HG03159 (cell line): ENCODE results near the gene SYN1.

Experiments
- ATAC-seq: cut with Tn5 transposase; IDR thresholded peaks from one replicate; pipeline ENCODE4 v1.9.1; 2021; ENCODE audit warnings: mild to moderate bottlenecking, moderate library complexity; ENCODE audit not compliant: unreplicated experiment

Gene SYN1

GRCh38 chrX:47539860-47540259 is 79.8 kb downstream of the SYN1 start:
- no peak for ATAC-seq

- no peak for ATAC-seq
Observed at GRCh38 chrX:47530049-47530448, 89.6 kb downstream of the SYN1 start.

- no peak for ATAC-seq
Observed at GRCh38 chrX:47529548-47529947, 90.1 kb downstream of the SYN1 start.

GRCh38 chrX:47523713-47524166 is 95.9 kb downstream of the SYN1 start:
- ATAC-seq: no peak

GRCh38 chrX:47523297-47523696 is 96.4 kb downstream of the SYN1 start:
- no peak for ATAC-seq
